HepG2 (cell line): ENCODE results near the gene NPAS2.

ENCODE experiments used
- FOSL1 ChIP-seq: sonication (generic); formaldehyde crosslinking; IDR thresholded peaks from 2 replicates; pipeline ENCODE4 v1.9.0; 2021; ENCODE audit warnings: missing genetic modification reagents, borderline replicate concordance
- HHEX ChIP-seq: IDR thresholded peaks from 2 replicates; pipeline ENCODE4 v1.6.1; 2016; ENCODE audit warnings: control low read depth
- MYC ChIP-seq: sonication (generic); formaldehyde crosslinking; IDR thresholded peaks from 2 replicates; pipeline ENCODE4 v1.9.0; 2021; ENCODE audit warnings: missing genetic modification reagents, borderline replicate concordance
- TCF12 ChIP-seq, 2 experiments: fragments of 450-650 bp in 1 of 2; sonication (generic) in 1 of 2; formaldehyde crosslinking in 1 of 2; IDR thresholded peaks; 2 replicates each; pipeline versions ENCODE4 v1.6.1 to v1.8.0; 2017 to 2022; ENCODE audit warnings: antibody characterized with exemption in 1 of 2, mild to moderate bottlenecking in 1 of 2, missing genetic modification reagents in 1 of 2, moderate library complexity in 1 of 2
- ZNF235 ChIP-seq: sonication (generic); formaldehyde crosslinking; IDR thresholded peaks from 2 replicates; pipeline ENCODE4 v1.8.1; 2023; ENCODE audit warnings: mild to moderate bottlenecking, missing genetic modification reagents, borderline replicate concordance
- TF ChIP-seq, protein P1 (sequence below): sonication (generic); formaldehyde crosslinking; IDR thresholded peaks from 2 replicates; pipeline ENCODE4 v1.5.0; 2020; ENCODE audit warnings: mild to moderate bottlenecking, missing genetic modification reagents, moderate library complexity

DNA sequence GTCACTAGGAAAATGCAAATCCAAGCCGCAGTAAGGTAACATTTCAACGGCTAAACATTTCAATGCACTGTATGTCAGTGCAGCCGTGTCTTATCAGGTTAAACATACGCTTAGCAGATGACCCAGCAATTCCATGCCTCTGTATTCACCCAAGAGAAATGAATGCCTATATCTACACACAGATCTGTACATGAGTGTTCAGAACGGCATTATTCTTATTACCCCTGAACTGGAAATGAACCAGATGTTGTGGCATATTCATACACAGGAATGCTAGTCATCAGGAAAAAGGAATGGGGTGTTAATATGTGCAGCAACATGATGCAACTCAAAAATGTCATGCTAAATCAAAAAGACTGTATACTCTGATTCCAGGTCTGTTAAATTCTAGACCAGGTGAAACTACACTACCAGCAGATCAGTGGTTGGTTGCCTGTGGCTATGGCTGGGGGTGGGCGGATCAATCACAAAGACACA lies 101.8 kb downstream of the NPAS2 start:
- TF ChIP-seq TCF12 (IDR thresholded peaks at IDR 0.05) (no peak), TCF12 (CRISPR knock-in tag; IDR thresholded peaks at IDR 0.05) (no peak), MYC (CRISPR knock-in tag) (no peak), HHEX (no peak), FOSL1 (CRISPR knock-in tag) (no peak), ZNF235 (CRISPR knock-in tag) (no peak)
- TF ChIP-seq, protein P1, sequence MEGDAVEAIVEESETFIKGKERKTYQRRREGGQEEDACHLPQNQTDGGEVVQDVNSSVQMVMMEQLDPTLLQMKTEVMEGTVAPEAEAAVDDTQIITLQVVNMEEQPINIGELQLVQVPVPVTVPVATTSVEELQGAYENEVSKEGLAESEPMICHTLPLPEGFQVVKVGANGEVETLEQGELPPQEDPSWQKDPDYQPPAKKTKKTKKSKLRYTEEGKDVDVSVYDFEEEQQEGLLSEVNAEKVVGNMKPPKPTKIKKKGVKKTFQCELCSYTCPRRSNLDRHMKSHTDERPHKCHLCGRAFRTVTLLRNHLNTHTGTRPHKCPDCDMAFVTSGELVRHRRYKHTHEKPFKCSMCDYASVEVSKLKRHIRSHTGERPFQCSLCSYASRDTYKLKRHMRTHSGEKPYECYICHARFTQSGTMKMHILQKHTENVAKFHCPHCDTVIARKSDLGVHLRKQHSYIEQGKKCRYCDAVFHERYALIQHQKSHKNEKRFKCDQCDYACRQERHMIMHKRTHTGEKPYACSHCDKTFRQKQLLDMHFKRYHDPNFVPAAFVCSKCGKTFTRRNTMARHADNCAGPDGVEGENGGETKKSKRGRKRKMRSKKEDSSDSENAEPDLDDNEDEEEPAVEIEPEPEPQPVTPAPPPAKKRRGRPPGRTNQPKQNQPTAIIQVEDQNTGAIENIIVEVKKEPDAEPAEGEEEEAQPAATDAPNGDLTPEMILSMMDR (CRISPR knock-in tag) = no peak
